GM19455 (cell line): ENCODE results near the gene CIDEB.

Experiments used
- ATAC-seq: cut with Tn5 transposase; IDR thresholded peaks from one replicate; pipeline ENCODE4 v1.9.1; 2021; ENCODE audit not compliant: unreplicated experiment

Gene CIDEB

DNA sequence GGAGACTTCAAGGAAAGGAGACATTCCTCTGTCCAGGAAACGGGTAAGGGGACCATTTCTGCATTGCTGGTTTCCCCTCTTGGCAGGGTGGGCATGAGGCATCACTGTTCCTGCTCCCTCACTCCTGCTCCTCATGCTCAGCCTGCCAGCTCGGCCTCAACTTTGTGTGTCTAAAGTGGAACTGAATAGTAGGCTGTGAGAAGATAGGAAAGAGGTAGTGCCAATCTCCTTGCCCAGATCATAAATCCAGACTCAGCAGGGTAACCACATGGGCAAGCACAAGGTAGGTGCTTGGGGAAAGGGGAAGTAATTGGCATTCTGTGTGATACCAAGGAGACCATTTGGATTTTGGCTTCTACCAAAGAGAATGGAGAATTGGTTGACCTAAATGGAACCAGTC is 6.1 kb upstream of the CIDEB start:
- ATAC-seq, result no peak

- ATAC-seq, result no peak
Observed at GRCh38 chr14:24312736-24313507, 5.1 kb upstream of the CIDEB start.

DNA sequence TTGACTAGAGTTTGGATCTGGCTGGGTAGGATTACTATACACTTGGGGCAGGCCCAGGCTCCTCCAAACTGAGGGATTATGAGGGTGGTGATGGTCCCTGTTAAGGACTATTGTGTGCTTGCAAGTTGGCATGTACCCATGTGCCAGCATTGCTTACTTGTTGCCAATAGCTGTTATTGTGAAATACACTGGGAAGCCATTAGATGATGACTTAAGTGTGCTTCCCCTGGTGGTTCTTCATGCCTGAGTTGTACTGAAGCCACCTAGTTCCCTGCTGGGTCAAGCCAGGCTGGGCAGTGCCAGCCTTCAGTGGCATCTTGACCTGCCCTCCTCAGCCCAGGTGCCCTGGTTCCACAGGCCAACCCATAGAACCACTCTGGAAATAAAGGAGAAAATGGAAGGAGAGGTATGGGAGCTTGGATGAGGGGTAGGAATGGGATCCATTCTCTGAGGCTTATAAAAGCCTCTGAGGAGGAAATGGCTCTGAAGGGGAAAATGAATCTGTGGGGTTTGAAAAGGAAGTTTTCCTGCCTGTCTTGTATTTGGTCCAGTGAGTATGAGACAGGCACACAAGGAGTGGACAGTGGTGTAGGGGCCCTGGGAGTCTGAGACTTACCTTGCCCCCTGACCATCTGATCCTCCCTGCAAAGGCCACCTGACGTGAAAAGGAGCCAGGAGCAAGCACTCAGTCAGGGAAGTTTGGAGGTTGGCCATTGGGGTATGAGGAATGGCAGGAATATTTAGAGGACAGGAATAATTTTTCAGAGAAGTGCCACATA is 4.2 kb upstream of the CIDEB start:
- no peak for ATAC-seq

GRCh38 chr14:24310646-24311604 is 3.1 kb upstream of the CIDEB start, which contains the start of gene LTB4R:
Gene LTB4R (plus strand): TSS chr14:24311502. CDS start chr14:24315652, 4,150 bp downstream.
- peak; percentile 56 for ATAC-seq

DNA sequence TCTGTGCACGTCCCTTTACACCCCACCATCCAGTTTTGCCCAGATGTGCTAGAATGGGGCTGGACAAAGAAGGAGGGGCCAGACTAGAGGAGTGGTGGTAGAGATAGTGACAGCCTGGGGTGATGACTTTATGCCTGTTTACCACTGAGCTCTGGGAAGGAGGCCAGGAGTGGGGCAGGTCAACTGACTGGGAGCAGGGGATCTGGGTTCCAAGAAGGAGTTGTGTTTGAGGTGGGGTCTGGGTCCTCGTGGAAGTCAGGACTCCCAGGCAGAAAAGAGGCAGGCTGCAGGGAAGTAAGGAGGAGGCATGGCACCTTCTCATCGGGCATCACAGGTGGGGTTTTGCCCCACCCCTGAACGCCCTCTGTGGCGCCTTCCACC is 2.5 kb upstream of the CIDEB start:
- ATAC-seq, result no peak

DNA sequence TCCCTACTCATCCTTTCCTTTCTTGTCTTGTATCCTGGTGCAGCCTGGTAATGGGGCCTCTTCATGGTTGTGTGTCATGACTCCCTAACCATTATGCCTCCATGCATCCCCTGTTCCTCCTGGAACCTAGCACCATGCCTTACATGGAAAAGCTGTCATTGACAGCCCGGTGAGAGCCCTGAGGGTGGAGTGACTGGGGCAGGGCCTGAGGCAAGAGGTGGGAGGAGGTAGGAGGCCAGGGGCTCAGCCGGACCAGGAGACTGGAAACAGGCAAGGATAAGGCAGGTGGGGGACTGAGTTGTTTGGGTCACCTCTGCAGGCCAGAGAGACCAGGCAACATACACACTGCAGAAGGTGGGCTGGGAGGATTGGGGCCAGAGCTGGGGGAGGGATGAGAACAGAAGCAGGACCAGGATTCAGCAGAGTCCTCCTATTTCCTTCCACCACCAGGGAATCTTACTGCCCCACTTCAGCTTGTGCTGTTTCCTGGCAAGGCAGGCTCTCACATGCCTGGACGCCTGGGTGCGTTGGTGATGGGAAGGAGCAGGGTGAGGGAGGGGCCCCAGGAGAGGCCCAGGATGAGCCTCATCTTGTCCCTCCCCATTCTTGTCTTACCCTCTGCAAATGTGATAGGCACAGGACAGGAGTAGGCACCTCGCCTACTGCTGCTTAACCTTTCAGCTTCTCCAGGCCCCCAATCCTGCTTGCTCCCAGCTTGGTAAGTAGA is 1.9 kb upstream of the CIDEB start, which contains the start of gene LTB4R2:
Gene LTB4R2, plus strand, starts transcription at position 603 of the 727 bp plus-strand sequence. CDS start 525 bp downstream, outside the sequence.
- ATAC-seq, result no peak

GRCh38 chr14:24308342-24309124 is 756 bp upstream of the CIDEB start:
- no peak for ATAC-seq

GRCh38 chr14:24307156-24307574 is 612 bp downstream of the CIDEB start:
- no peak for ATAC-seq

GRCh38 chr14:24304019-24304387 is 3.8 kb downstream of the CIDEB start:
- ATAC-seq, result no peak

DNA sequence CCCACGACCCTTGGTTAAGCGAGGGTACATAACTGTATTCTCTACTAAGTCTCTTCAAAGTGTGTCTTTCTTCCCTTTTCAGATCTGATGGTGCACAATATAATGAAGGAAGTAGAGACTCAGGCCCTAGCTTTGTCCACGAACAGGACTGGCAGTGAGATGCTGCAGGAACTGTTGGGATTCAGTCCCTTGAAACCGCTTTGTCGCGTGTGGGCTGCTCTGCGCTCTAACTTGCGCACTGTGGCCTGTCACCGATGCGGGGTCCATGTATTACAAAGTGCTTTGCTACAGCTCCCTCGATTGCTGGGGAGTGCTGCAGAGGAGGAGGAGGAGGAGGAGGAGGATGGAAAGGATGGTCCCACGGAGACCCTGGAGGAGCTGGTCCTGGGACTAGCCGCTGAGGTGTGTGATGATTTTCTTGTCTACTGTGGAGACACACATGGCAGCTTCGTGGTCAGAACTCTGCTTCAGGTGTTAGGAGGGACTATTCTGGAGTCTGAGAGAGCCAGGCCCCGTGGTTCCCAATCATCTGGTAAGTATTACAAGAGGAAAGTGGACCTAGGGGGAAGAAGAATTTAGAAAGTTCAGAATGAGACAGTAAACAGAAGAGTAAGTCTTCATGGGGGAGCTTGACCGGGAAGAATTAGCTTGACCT is 7.3 kb downstream of the CIDEB start:
- no peak for ATAC-seq

GRCh38 chr14:24299255-24300191 is 8.3 kb downstream of the CIDEB start, which contains the start of the genes DHRS1 and NOP9:
Gene DHRS1 (minus strand): TSS chr14:24299780. CDS start chr14:24299106, 674 bp downstream.
Gene NOP9 (plus strand): TSS chr14:24299850. CDS start chr14:24299955, 105 bp downstream.
- peak; percentile 81 for ATAC-seq

GRCh38 chr14:24298892-24299254 is 8.9 kb downstream of the CIDEB start:
- ATAC-seq, result no peak

DNA sequence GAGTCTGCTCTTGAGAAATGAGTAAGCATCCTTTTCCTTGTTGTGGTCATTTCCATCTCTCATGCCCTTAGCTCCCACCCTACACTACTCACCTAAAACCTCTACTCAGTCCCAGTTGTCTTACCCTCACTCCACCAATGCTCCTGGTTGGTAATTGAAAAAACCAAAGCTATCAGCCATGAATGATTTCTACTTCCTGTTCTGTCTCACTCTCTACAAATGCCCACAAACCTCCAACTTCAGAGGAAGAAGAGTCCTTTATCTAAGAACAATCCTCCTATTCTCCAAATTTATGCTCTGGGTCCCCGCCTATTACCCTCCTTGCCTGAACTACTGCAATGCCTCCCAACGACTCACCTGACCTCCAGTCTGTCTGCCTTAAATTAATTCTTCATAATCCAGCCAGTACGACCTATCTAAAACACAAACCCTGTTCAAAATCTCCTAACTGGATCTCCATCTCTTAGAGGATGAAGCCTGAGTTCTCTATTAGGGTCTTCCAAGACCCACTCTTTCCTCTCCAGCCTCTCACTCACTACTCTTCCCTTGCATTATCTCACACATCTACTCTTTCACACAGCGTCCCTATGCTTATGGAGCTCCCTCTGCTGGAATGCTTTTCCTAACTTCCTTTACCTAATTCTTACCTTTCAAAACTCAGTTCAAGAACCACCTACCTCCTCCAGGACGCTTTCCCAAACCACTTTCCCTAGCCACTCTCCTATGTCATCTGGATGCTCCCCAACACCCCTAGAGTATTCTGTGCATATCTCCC is 10.4 kb downstream of the CIDEB start:
- no peak for ATAC-seq

DNA sequence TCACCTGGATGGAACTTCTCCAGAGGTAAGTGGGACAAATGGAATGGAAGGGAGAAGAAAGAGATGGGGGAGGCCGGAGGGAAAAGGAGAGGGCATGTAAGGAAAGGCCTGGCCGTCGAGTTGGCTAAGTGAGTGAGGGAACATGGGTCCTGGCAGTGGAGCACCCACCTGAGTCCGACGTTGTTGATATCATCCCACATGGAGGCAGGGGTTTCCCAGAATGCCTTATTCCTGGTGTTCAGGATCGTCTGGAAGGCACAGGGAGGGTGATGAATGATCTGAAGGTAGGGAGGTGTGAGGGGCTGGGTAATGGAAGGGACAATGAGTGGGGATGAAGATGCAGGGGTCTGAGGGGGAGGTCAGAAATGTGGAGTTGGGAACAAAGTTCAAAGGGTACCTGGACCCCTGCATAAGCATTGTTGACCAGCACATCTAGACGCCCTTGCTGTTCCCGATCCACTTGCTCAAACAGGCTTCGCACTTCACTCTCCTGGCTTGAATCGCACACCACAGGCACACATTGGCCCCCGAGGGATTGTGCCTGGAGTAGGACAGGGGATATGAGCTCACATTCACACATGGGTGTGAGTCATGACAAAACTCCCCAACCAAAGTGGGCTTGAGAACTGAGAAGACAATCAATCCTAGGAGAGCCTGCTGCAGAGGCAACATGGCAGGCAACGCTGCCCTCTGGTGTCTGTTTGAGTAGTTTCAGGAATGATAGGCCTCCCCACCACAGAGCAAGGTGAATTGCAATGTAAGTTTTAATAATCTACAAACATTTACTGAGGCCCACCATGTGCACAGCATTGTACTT is 11.2 kb downstream of the CIDEB start:
- ATAC-seq, result no peak

GRCh38 chr14:24293525-24293924 is 14.3 kb downstream of the CIDEB start:
- no peak for ATAC-seq

DNA sequence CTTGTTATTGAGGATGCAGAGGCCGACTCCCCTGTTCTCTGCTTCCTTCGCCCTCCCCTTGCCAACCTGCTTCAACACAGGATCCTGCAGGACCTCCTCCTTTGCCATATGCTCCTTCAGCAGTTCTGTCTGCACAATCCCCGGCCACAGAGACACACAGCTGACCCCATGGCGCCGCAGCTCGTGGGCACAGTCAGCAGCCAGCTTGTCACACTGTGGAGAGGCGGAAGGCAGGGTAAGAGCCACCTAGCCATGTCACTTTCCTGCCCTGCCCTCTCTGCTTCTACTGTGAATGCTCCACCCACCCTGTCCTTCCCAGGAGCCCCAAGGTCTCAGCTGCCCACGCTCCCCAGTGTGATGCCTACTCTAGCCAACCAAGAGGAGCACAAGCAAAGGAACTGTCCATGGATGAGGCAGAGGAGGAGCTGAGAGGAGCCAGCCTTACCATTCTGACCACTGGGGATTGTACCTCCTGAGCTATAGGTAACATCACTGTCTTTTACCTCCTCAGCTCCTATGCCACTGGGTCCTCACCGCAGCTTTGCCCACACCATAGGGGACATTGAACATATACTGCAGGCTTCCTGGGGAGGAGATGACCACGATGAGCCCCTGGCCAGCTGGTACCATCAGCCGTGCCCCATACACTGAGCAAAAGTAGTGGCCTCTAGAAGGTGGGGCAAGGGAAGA is 15.5 kb downstream of the CIDEB start:
- no peak for ATAC-seq
